ENCODE measurements around the gene C11orf21.

GRCh38 chr11:2275334-2276279, 26.1 kb downstream of the C11orf21 start:
- TF ChIP-seq CTCF (optimal IDR thresholded peaks at IDR 0.05 in 1 of 3, IDR thresholded peaks at IDR 0.05 in 1 of 3, conservative IDR thresholded peaks at IDR 0.05 in 1 of 3; ENCODE audit: extremely low read depth in 1 of 3, insufficient read depth in 2 of 3, low read length in 3 of 3) = no peak
- no peak for TF ChIP-seq EZH2 (IDR thresholded peaks at IDR 0.05; ENCODE audit: low read length)
